HepG2 (cell line): ENCODE results near the gene NELFCD. TPM values are rescaled to one million over a fixed set of nuclear protein-coding genes. Genes with fewer than 3 reads are reported as not detected.

Experiments used
- AGO1 ChIP-seq: fragments of 200-400 bp; formaldehyde crosslinking; IDR thresholded peaks from 2 replicates; pipeline ENCODE4 v1.6.1; 2017; ENCODE audit warnings: mild to moderate bottlenecking, low read depth, low read length, moderate library complexity; ENCODE audit not compliant: poor library complexity, severe bottlenecking
- CHCHD3 ChIP-seq: sonication (generic); formaldehyde crosslinking; IDR thresholded peaks from 2 replicates; pipeline ENCODE4 v1.8.0; 2022; ENCODE audit warnings: mild to moderate bottlenecking, missing genetic modification reagents, moderate library complexity
- XBP1 ChIP-seq: sonication (generic); formaldehyde crosslinking; IDR thresholded peaks from 2 replicates; pipeline ENCODE4 v1.5.0; 2020; ENCODE audit warnings: missing genetic modification reagents
- ZBTB42 ChIP-seq: sonication (generic); formaldehyde crosslinking; IDR thresholded peaks from 2 replicates; pipeline ENCODE4 v1.5.0; 2020; ENCODE audit warnings: mild to moderate bottlenecking, missing genetic modification reagents
- ZNF143 ChIP-seq: sonication (generic); formaldehyde crosslinking; IDR thresholded peaks from 2 replicates; pipeline ENCODE4 v1.4.0; 2020; ENCODE audit warnings: missing genetic modification reagents
- polyA plus RNA-seq, 8 experiments: library from polyadenylated mRNA; depleted of rRNA in 3 of 8; stranded (reverse) in 7 of 8; unstranded in 1 of 8; fragments of >200 nt; fragmentation: Illumina TruSeq in 4 of 8; extraction: Trizol in 4 of 8; gene quantifications; 2 replicates each; pipeline versions ENCODE4 v1.2.1 to v1.2.3, GENCODE V29; 2011 to 2016; ENCODE audit warnings: low read depth in 4 of 8, missing spikeins in 1 of 8, mixed read lengths in 1 of 8; ENCODE audit not compliant: insufficient read depth in 1 of 8
- total RNA-seq, 5 experiments: library from RNA; depleted of rRNA; stranded (reverse); fragments of >200 nt; fragmentation: Illumina TruSeq; extraction: Trizol; gene quantifications; 2 replicates each; pipeline ENCODE4 v1.2.3, GENCODE V29; 2016; ENCODE audit warnings: low read depth in 1 of 5
- TF ChIP-seq, protein P1 (sequence below): sonication (generic); formaldehyde crosslinking; IDR thresholded peaks from 2 replicates; pipeline ENCODE4 v1.8.1; 2022; ENCODE audit warnings: mild to moderate bottlenecking, missing genetic modification reagents
- TF ChIP-seq, protein P2 (sequence below): IDR thresholded peaks from 2 replicates; pipeline ENCODE4 v1.6.1; 2016; ENCODE audit warnings: mild to moderate bottlenecking
- TF ChIP-seq, protein P3 (sequence below): sonication (generic); formaldehyde crosslinking; conservative IDR thresholded peaks from 2 replicates; pipeline ENCODE4 v1.8.0; 2022; ENCODE audit warnings: low read depth, missing genetic modification reagents
- TF ChIP-seq, protein P4 (sequence below): sonication (generic); formaldehyde crosslinking; IDR thresholded peaks from 2 replicates; pipeline ENCODE4 v1.4.0; 2020; ENCODE audit warnings: missing genetic modification reagents
- TF ChIP-seq, protein P5 (sequence below): sonication (generic); formaldehyde crosslinking; IDR thresholded peaks from one replicate; pipeline ENCODE4 v1.5.1; 2020; ENCODE audit warnings: mild to moderate bottlenecking, missing genetic modification reagents; ENCODE audit errors: not compliant biosample characterization

NELFCD gene
- total and polyA plus RNA-seq, 2 of the 13 experiments (the other 11 are each of a cell fraction or from before 2014, with no cell fraction given): 159 to 203 TPM

DNA sequence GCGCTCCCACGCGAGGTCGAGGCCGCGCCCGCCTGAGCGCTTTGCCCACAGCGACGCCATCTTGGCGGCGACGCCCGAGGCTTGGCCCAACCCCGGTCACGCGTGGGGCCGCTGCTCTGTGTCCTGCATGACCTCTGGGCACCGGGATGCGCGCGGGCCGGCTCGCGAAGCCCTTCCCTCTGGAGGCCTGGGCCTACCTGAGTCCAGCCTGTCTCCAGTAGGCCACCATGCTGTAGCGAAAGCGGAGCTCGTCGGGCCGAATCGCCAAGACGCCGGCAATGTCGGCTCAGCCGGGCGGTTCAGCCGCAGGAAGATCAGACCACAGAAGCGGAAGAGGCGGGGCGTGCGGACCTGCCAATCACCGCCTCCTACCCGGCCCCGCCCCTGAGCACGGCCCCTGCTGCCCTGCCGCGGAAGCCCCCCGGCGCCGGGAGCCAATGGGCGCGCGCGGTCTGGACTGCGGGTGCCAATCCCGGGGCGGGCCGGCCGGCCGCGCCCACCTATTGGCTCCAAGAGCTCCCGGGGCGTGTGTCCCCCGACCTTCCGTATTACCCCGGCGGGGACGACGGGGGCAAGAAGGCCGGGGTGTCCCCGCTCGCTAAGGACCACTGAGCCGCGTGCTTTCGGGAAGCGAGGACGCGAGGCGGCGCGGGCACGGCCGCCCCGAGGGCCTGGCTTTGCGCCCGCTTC lies 51.1 kb downstream of the NELFCD start, which contains the start of gene ATP5F1E (continued):
- TF ChIP-seq, protein P1, sequence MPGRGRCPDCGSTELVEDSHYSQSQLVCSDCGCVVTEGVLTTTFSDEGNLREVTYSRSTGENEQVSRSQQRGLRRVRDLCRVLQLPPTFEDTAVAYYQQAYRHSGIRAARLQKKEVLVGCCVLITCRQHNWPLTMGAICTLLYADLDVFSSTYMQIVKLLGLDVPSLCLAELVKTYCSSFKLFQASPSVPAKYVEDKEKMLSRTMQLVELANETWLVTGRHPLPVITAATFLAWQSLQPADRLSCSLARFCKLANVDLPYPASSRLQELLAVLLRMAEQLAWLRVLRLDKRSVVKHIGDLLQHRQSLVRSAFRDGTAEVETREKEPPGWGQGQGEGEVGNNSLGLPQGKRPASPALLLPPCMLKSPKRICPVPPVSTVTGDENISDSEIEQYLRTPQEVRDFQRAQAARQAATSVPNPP (CRISPR knock-in tag): peak; percentile 99
- TF ChIP-seq ZNF143 (CRISPR knock-in tag) (peak; percentile 25), CHCHD3 (peak; percentile 94; the same call in 1 of the 2 replicates), XBP1 (CRISPR knock-in tag) (no peak), ZBTB42 (CRISPR knock-in tag) (peak; percentile 77), AGO1 (peak; percentile 91)
- TF ChIP-seq, protein P2, sequence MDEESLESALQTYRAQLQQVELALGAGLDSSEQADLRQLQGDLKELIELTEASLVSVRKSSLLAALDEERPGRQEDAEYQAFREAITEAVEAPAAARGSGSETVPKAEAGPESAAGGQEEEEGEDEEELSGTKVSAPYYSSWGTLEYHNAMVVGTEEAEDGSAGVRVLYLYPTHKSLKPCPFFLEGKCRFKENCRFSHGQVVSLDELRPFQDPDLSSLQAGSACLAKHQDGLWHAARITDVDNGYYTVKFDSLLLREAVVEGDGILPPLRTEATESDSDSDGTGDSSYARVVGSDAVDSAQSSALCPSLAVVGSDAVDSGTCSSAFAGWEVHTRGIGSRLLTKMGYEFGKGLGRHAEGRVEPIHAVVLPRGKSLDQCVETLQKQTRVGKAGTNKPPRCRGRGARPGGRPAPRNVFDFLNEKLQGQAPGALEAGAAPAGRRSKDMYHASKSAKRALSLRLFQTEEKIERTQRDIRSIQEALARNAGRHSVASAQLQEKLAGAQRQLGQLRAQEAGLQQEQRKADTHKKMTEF: peak; percentile 95
- TF ChIP-seq, protein P3, sequence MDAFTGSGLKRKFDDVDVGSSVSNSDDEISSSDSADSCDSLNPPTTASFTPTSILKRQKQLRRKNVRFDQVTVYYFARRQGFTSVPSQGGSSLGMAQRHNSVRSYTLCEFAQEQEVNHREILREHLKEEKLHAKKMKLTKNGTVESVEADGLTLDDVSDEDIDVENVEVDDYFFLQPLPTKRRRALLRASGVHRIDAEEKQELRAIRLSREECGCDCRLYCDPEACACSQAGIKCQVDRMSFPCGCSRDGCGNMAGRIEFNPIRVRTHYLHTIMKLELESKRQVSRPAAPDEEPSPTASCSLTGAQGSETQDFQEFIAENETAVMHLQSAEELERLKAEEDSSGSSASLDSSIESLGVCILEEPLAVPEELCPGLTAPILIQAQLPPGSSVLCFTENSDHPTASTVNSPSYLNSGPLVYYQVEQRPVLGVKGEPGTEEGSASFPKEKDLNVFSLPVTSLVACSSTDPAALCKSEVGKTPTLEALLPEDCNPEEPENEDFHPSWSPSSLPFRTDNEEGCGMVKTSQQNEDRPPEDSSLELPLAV: no peak; the same call in 1 of the 2 replicates
- TF ChIP-seq, protein P4, sequence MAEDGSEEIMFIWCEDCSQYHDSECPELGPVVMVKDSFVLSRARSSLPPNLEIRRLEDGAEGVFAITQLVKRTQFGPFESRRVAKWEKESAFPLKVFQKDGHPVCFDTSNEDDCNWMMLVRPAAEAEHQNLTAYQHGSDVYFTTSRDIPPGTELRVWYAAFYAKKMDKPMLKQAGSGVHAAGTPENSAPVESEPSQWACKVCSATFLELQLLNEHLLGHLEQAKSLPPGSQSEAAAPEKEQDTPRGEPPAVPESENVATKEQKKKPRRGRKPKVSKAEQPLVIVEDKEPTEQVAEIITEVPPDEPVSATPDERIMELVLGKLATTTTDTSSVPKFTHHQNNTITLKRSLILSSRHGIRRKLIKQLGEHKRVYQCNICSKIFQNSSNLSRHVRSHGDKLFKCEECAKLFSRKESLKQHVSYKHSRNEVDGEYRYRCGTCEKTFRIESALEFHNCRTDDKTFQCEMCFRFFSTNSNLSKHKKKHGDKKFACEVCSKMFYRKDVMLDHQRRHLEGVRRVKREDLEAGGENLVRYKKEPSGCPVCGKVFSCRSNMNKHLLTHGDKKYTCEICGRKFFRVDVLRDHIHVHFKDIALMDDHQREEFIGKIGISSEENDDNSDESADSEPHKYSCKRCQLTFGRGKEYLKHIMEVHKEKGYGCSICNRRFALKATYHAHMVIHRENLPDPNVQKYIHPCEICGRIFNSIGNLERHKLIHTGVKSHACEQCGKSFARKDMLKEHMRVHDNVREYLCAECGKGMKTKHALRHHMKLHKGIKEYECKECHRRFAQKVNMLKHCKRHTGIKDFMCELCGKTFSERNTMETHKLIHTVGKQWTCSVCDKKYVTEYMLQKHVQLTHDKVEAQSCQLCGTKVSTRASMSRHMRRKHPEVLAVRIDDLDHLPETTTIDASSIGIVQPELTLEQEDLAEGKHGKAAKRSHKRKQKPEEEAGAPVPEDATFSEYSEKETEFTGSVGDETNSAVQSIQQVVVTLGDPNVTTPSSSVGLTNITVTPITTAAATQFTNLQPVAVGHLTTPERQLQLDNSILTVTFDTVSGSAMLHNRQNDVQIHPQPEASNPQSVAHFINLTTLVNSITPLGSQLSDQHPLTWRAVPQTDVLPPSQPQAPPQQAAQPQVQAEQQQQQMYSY (CRISPR knock-in tag): peak; percentile 15; the same call in 1 of the 2 replicates
- TF ChIP-seq, protein P5, sequence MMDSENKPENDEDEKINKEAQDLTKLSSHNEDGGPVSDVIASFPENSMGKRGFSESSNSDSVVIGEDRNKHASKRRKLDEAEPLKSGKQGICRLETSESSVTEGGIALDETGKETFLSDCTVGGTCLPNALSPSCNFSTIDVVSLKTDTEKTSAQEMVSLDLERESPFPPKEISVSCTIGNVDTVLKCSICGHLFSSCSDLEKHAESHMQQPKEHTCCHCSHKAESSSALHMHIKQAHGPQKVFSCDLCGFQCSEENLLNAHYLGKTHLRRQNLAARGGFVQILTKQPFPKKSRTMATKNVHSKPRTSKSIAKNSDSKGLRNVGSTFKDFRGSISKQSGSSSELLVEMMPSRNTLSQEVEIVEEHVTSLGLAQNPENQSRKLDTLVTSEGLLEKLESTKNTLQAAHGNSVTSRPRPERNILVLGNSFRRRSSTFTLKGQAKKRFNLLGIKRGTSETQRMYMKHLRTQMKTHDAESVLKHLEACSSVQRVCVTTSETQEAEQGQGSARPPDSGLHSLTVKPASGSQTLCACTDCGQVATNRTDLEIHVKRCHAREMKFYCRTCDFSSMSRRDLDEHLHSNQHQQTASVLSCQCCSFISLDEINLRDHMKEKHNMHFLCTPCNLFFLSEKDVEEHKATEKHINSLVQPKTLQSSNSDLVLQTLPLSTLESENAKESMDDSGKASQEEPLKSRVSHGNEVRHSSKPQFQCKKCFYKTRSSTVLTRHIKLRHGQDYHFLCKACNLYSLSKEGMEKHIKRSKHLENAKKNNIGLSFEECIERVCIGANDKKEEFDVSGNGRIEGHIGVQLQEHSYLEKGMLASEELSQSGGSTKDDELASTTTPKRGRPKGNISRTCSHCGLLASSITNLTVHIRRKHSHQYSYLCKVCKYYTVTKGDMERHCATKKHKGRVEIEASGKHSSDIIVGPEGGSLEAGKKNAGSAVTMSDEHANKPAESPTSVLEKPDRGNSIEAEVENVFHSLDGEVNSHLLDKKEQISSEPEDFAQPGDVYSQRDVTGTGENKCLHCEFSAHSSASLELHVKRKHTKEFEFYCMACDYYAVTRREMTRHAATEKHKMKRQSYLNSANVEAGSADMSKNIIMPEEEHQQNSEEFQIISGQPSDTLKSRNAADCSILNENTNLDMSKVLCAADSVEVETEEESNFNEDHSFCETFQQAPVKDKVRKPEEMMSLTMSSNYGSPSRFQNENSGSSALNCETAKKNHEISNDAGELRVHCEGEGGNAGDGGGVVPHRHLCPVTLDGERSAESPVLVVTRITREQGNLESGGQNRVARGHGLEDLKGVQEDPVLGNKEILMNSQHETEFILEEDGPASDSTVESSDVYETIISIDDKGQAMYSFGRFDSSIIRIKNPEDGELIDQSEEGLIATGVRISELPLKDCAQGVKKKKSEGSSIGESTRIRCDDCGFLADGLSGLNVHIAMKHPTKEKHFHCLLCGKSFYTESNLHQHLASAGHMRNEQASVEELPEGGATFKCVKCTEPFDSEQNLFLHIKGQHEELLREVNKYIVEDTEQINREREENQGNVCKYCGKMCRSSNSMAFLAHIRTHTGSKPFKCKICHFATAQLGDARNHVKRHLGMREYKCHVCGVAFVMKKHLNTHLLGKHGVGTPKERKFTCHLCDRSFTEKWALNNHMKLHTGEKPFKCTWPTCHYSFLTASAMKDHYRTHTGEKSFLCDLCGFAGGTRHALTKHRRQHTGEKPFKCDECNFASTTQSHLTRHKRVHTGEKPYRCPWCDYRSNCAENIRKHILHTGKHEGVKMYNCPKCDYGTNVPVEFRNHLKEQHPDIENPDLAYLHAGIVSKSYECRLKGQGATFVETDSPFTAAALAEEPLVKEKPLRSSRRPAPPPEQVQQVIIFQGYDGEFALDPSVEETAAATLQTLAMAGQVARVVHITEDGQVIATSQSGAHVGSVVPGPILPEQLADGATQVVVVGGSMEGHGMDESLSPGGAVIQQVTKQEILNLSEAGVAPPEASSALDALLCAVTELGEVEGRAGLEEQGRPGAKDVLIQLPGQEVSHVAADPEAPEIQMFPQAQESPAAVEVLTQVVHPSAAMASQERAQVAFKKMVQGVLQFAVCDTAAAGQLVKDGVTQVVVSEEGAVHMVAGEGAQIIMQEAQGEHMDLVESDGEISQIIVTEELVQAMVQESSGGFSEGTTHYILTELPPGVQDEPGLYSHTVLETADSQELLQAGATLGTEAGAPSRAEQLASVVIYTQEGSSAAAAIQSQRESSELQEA (CRISPR knock-in tag): peak; percentile 96
